Activated B cell treated with CpG ODN at 0.5 μM for 24 hours (primary cell): ENCODE data around the gene GRIA1. TPM values are rescaled to one million over a fixed set of nuclear protein-coding genes. Genes with fewer than 3 reads are reported as not detected.

Experiments used
- ATAC-seq: fragments of 200-7000 bp; cut with Tn5 transposase; one replicate; pipeline ENCODE4 v1.10.0; 2021; ENCODE audit warnings: low read depth, mild to moderate bottlenecking, moderate library complexity
- CTCF ChIA-PET: fragments of 350-600 bp; sonication (Branson Sonifier 250); formaldehyde crosslinking; loops from one replicate; lab custom pipeline; 2021; ENCODE audit warnings: antibody characterized with exemption; lab: Charles Lee
- POLR2A ChIA-PET: fragments of 350-600 bp; sonication (Branson Sonifier 250); formaldehyde crosslinking; loops from one replicate; lab custom pipeline; 2021; ENCODE audit warnings: antibody characterized with exemption; lab: Charles Lee
- DNase-seq: peaks from one replicate; pipeline ENCODE4 v3.0.0; 2022
- H3K27ac Mint-ChIP-seq: one replicate; pipeline ENCODE4 v1.8.0; 2020; ENCODE audit warnings: mixed read lengths
- H3K27me3 Mint-ChIP-seq: one replicate; pipeline ENCODE4 v1.8.0; 2021; ENCODE audit warnings: mixed read lengths
- H3K36me3 Mint-ChIP-seq: one replicate; pipeline ENCODE4 v1.8.0; 2021; ENCODE audit warnings: low read depth, mixed read lengths
- H3K4me1 Mint-ChIP-seq: one replicate; pipeline ENCODE4 v1.8.0; 2021; ENCODE audit warnings: mixed read lengths
- H3K4me3 Mint-ChIP-seq: one replicate; pipeline ENCODE4 v1.8.0; 2020; ENCODE audit warnings: mild to moderate bottlenecking, mixed read lengths
- H3K9me3 Mint-ChIP-seq: one replicate; pipeline ENCODE4 v1.8.0; 2020; ENCODE audit warnings: mixed read lengths
- CTCF ChIP-seq: fragments of 200-600 bp; IDR thresholded peaks from one replicate; pipeline ENCODE4 v1.8.0; 2022; ENCODE audit warnings: antibody characterized with exemption, mild to moderate bottlenecking
- intact Hi-C: fragments of 100-400 bp; cut with micrococcal nuclease; formaldehyde crosslinking; loops from one replicate; pipeline ENCODE4 v1.15.1; 2024
- total RNA-seq: library from RNA; stranded (reverse); gene quantifications from 2 replicates; pipeline ENCODE4 v1.2.3, GENCODE V29; 2022

The GRIA1 gene
- total RNA-seq, 1 donor from 2014 or later: not detected

GRCh38 chr5:153623751-153624450 is 133.4 kb downstream of the GRIA1 start:
- Mint-ChIP-seq H3K27ac (no peak overlapping the region), H3K27me3 (peaks cover 7% of the 10 kb centered on the region), H3K36me3 (no peaks in the 10 kb centered on the region), H3K4me1 (no peaks in the 10 kb centered on the region), H3K4me3 (no peak overlapping the region), H3K9me3 (no peaks in the 10 kb centered on the region)
- CTCF ChIA-PET: no interaction called here
- POLR2A ChIA-PET: no interaction called here
- no peak for TF ChIP-seq CTCF
- intact Hi-C loops: no loop called here
- DNase-seq (no peak), ATAC-seq (no peak)

- H3K36me3 Mint-ChIP-seq: no peaks in the 10 kb centered on the region
- DNase-seq: no peak
- no peaks in the 10 kb centered on the region for H3K9me3 Mint-ChIP-seq
- ChIA-PET CTCF (no interaction called here), POLR2A (no interaction called here)
- TF ChIP-seq CTCF: no peak
- H3K4me3 Mint-ChIP-seq: no peak overlapping the region
- no peak overlapping the region for H3K27ac Mint-ChIP-seq
- H3K27me3 Mint-ChIP-seq: peaks cover 7% of the 10 kb centered on the region
- intact Hi-C loops: no loop called here
- ATAC-seq: no peak
- no peaks in the 10 kb centered on the region for H3K4me1 Mint-ChIP-seq
These were observed 133.9 kb downstream of the GRIA1 start for GRCh38 chr5:153624451-153624765.

- ATAC-seq: no peak
- ChIA-PET POLR2A (no interaction called here), CTCF (no interaction called here)
- no peak for DNase-seq
- intact Hi-C loops: no loop called here
- no peak for TF ChIP-seq CTCF
- Mint-ChIP-seq H3K4me1 (no peaks in the 10 kb centered on the region), H3K9me3 (no peaks in the 10 kb centered on the region), H3K4me3 (no peak overlapping the region), H3K36me3 (no peaks in the 10 kb centered on the region), H3K27ac (no peak overlapping the region), H3K27me3 (peaks cover 7% of the 10 kb centered on the region)
These were observed 135.4 kb downstream of the GRIA1 start for GRCh38 chr5:153625826-153626354.

GRCh38 chr5:153626836-153627235 is 136.4 kb downstream of the GRIA1 start:
- Mint-ChIP-seq H3K36me3 (no peaks in the 10 kb centered on the region), H3K27me3 (peaks cover 7% of the 10 kb centered on the region), H3K4me1 (no peaks in the 10 kb centered on the region), H3K27ac (no peak overlapping the region), H3K9me3 (no peaks in the 10 kb centered on the region), H3K4me3 (no peak overlapping the region)
- TF ChIP-seq CTCF: no peak
- DNase-seq (no peak), ATAC-seq (no peak)
- intact Hi-C loops: no loop called here
- CTCF ChIA-PET: no interaction called here
- POLR2A ChIA-PET: no interaction called here

- no peak for TF ChIP-seq CTCF
- ATAC-seq: no peak
- Mint-ChIP-seq H3K9me3 (no peaks in the 10 kb centered on the region), H3K27me3 (peaks cover 7% of the 10 kb centered on the region), H3K27ac (no peak overlapping the region), H3K4me3 (no peak overlapping the region), H3K36me3 (no peaks in the 10 kb centered on the region), H3K4me1 (no peaks in the 10 kb centered on the region)
- no peak for DNase-seq
- intact Hi-C loops: no loop called here
- ChIA-PET POLR2A (no interaction called here), CTCF (no interaction called here)
These were observed 138.8 kb downstream of the GRIA1 start for GRCh38 chr5:153629027-153629895.
